HG02588 (cell line): Measurements from ENCODE around the gene HPSE2.

Source experiments
- ATAC-seq: cut with Tn5 transposase; IDR thresholded peaks from one replicate; pipeline ENCODE4 v1.9.1; 2021; ENCODE audit warnings: mild to moderate bottlenecking, moderate library complexity; ENCODE audit not compliant: unreplicated experiment

HPSE2 gene

GRCh38 chr10:98628206-98628605 is 607.4 kb downstream of the HPSE2 start:
- ATAC-seq, result no peak

- no peak for ATAC-seq
Observed at GRCh38 chr10:98627711-98628110, 607.9 kb downstream of the HPSE2 start.

- ATAC-seq, result no peak
Observed at GRCh38 chr10:98624963-98625362, 610.7 kb downstream of the HPSE2 start.

- ATAC-seq, result no peak
Observed at GRCh38 chr10:98623176-98623575, 612.5 kb downstream of the HPSE2 start.

- ATAC-seq, result no peak
Observed at GRCh38 chr10:98621630-98622029, 614.0 kb downstream of the HPSE2 start.

DNA sequence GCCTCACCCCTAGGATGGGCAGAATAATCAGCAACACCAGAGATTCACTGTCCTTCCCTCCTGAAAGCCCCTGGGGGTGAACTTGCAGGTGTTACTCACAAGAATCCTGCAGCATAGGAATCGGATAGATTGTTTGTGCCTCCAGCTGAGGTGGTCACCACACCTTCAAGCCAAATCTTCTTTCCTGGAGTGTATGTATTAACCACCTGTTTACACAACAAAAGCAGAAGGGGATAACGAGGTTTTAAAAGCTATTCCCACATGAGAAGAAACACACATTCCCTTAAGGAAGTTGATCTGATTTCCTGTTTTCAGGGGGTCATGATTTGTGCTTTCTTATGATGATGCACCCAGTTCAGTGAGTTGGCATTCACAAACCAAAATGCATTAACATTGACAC is 615.1 kb downstream of the HPSE2 start:
- ATAC-seq, result no peak

DNA sequence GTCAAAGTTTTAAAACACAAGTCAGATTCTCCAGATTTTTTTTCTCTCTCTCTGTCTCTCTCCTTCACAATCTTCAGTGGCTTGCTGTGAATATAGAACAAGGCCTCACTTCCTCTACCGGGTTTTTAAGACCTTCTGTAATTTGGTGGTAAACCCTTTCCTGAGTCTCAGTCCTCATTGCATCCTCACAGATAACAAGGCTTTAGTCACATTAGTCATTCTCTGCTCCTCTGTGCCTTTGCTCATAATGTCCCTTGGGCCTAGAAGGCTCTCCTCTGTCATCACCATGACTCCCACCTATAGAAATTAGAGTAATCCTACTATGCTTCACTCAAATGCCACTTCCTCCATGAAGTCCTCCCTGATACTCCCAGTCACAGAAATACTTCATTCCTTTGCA is 616.2 kb downstream of the HPSE2 start:
- ATAC-seq, result no peak

DNA sequence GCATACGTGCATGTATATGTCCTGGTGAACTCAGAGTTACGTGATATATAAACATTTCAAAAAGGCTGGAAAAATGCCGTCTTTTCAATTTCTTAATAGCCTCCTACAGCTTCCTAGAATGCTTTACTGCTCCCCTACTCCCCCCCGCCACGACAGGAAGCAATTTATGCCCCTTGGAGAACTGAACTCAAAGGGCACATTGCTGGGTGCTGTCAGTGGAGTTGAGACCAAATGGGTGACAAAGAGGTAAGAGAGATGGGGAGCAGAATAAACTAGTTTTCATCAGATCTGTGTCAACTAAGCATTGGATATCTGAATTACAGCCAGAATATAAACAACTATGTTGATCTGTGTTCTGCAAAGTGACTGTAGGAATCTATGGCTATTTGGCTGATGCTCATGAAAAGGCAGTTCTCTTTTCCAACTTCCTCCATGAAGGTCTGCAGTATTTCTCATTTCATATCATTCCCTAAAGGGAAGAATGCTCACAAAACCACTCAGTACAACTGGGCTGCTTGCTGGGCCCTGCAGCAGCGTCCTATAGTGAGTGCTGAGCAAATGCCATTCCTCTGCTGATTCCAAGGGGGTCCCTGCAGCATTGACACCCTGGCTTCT is 617.6 kb downstream of the HPSE2 start:
- ATAC-seq, result no peak

- no peak for ATAC-seq
Observed at GRCh38 chr10:98613446-98613845, 622.2 kb downstream of the HPSE2 start.

- no peak for ATAC-seq
Observed at GRCh38 chr10:98611436-98611835, 624.2 kb downstream of the HPSE2 start.

DNA sequence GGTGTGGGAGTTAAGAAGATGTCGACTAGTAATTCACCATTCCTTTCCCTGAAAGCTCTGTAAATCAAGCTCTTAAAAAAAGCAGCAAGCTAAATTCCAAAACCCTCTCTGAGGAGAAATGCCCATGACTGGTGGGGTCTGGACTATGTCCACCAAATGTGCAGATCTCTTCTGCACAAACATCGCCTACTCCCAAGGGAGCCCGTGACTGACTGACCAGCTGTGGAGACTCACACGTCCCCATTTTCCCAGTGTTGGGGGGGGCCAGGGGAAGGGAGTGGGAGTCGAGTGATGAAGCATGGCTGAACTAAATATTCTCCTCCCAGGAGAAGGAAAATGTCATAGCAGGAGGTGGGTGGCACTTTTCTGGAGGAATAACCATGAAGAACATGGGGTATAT is 624.8 kb downstream of the HPSE2 start:
- ATAC-seq, result no peak

DNA sequence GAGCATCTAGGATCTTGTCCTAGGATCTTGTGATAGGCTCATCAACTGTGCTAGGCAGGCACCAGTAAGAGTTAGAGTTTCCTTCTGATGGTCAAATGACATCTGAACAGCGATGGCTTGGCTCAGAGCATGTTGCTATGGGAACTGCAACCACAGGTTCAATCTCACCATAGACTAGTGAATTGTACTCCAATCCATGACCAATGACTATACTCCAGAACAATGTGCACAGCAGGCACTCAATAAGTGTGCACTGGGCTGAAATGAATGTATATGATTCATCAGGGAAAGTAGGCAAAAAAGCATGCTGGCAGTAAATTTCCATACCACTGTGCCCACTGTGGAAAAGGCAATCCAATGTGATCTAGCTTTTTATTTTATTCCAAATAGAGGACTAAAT is 625.4 kb downstream of the HPSE2 start:
- ATAC-seq, result no peak

- no peak for ATAC-seq
Observed at GRCh38 chr10:98609265-98609664, 626.4 kb downstream of the HPSE2 start.

DNA sequence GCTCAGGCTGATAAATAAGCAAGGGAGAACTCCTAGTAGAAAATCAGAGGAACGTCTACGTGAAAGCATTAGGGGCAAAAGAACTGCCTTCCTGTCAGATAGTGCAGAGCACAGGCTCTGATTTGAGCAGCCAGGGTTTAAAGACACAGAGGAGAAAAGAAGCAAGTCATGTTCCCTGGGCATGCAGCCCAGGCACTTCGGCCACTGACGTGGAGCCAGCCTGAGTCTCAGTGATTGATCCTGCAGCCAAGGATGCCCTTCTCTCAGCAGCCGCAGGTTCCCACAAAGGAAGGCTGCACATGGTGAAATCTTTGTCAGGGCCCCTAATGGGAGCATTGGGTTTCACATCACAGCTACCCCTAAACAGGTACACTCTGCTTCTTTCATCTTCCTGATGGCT is 627.2 kb downstream of the HPSE2 start:
- ATAC-seq, result no peak

DNA sequence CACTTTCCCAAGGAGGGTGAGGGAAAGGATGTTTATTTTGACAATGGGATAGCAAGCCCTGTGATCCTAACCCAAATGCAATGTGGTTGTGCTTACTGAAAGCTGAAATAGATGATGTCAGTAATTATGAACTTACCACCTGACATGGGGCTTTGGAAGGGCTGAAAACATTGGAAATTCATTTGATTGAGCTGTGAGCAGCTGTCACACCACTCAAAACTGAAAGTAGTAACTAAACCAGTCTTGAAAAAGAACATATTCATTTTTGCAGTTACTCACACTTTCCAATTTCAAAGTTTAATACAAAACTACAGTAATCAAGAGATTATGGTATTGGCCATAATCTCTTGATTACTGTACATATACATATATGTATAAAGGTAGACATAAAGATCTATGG is 633.4 kb downstream of the HPSE2 start:
- no peak for ATAC-seq

GRCh38 chr10:98599032-98599610 is 636.5 kb downstream of the HPSE2 start:
- no peak for ATAC-seq

DNA sequence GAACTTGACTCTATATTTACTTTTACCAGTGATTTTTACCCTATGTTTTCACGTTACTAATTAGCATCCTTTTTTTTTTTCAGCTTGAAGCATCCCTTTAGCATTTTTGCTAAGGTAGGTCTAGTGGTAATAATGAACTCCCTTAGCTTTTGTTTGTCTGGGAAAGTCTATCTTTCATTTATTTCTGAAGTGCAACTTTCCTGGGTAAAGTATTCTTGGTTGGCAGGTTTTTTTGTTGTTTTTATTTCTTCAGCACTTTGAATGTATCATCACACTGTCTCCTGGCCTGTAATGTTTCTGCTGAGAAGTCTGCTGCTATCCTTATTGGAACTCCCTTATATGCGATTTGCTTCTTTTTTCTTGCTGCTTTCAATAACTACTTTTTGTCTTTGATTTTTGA is 639.2 kb downstream of the HPSE2 start:
- no peak for ATAC-seq

- no peak for ATAC-seq
Observed at GRCh38 chr10:98589691-98590090, 646.0 kb downstream of the HPSE2 start.

- no peak for ATAC-seq
Observed at GRCh38 chr10:98589007-98589406, 646.6 kb downstream of the HPSE2 start.

- ATAC-seq, result no peak
Observed at GRCh38 chr10:98587156-98587837, 648.4 kb downstream of the HPSE2 start.

- ATAC-seq, result no peak
Observed at GRCh38 chr10:98586096-98586495, 649.6 kb downstream of the HPSE2 start.

GRCh38 chr10:98582363-98582762 is 653.3 kb downstream of the HPSE2 start:
- no peak for ATAC-seq

DNA sequence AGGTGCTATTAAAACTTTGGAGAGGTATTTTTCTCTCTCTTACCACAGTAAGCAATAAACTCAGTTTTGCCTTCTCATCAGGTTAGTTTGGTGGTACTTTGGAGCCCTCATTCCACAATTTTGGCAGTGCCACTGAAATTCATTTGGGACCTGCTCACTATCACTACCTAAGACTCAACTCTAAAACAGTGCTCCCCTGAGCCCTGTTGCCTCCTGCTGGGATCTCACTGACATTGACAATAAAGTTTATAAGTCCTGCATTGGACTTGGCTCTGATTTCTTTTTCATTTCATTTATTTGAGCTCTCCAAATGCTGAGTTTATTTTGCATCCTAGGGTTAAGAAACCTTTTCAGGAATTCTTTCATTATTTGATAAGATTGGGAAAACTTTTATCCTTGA is 658.1 kb downstream of the HPSE2 start:
- no peak for ATAC-seq
